ENCODE data around the gene SETX.

- no peak for TF ChIP-seq BHLHE40 (IDR thresholded peaks at IDR 0.05; ENCODE audit: borderline replicate concordance)
- no peak for TF ChIP-seq ZNF384 (IDR thresholded peaks at IDR 0.05)
- TF ChIP-seq FOXM1 (IDR thresholded peaks at IDR 0.05; ENCODE audit: borderline replicate concordance): no peak
- TF ChIP-seq TARDBP (IDR thresholded peaks at IDR 0.05): no peak
- no peak for TF ChIP-seq PKNOX1 (IDR thresholded peaks at IDR 0.05)
- TF ChIP-seq SP1 (IDR thresholded peaks at IDR 0.05): no peak
Observed at GRCh38 chr9:132301521-132301920, 53.3 kb downstream of the SETX start.
